T-cell (primary cell): ENCODE measurements around the gene DTX3L. TPM values are rescaled to one million over a fixed set of nuclear protein-coding genes. Genes with fewer than 3 reads are reported as not detected.

Experiments used
- ATAC-seq, 4 experiments: fragments of 200-7000 bp in 3 of 4; fragments of 150-1000 bp in 1 of 4; cut with Tn5 transposase; replicated peaks in 1 of 4; 1 replicate in 3 of 4; 2 replicates in 1 of 4; pipeline ENCODE4 v1.10.0; 2021; ENCODE audit warnings: moderate library complexity in 3 of 4, mild to moderate bottlenecking in 2 of 4, moderate number of reproducible peaks in 1 of 4
- CTCF ChIA-PET, 2 donors: fragments of 300-600 bp; sonication (Branson Sonifier 250); formaldehyde crosslinking; loops; one replicate each; lab custom pipeline; 2022; ENCODE audit warnings: antibody characterized with exemption in 2 of 2; lab: Charles Lee
- POLR2A ChIA-PET, 2 donors: fragments of 300-600 bp; sonication (Branson Sonifier 250); formaldehyde crosslinking; loops; one replicate each; lab custom pipeline; 2022; ENCODE audit warnings: antibody characterized with exemption in 2 of 2; lab: Charles Lee
- DNase-seq, 35 experiments: peaks; one replicate each; pipeline versions ENCODE4 v3.0.0 to v3.0.0-alpha.2; 2013 to 2023
- H3K27ac ChIP-seq: one replicate; pipeline ENCODE4 v1.5.1; 2013; ENCODE audit warnings: low read length
- H3K27me3 ChIP-seq, 2 experiments: replicated peaks in 1 of 2; 1 replicate in 1 of 2; 2 replicates in 1 of 2; pipeline versions ENCODE4 v1.6.1 to v1.7.0; 2013; ENCODE audit warnings: low read length in 1 of 2, mixed read lengths in 1 of 2; ENCODE audit not compliant: control insufficient read depth in 2 of 2, insufficient read depth in 2 of 2; ENCODE audit errors: extremely low read depth in 1 of 2
- H3K36me3 ChIP-seq, 2 donors: 1 replicate in 1 of 2; 2 replicates in 1 of 2; pipeline versions ENCODE4 v1.6.1 to v1.7.0; 2013; ENCODE audit warnings: low read length in 1 of 2; ENCODE audit not compliant: control insufficient read depth in 2 of 2, insufficient read depth in 1 of 2; ENCODE audit errors: extremely low read depth in 1 of 2
- H3K4me1 ChIP-seq, 2 experiments: 1 replicate in 1 of 2; 2 replicates in 1 of 2; pipeline versions ENCODE4 v1.6.1 to v1.7.0; 2013; ENCODE audit warnings: low read length in 2 of 2, mixed read lengths in 1 of 2; ENCODE audit not compliant: insufficient read depth in 2 of 2, control insufficient read depth in 1 of 2; ENCODE audit errors: extremely low read depth in 1 of 2
- H3K4me3 ChIP-seq, 2 donors: 1 replicate in 1 of 2; 2 replicates in 1 of 2; pipeline versions ENCODE4 v1.5.1 to v1.7.0; 2013; ENCODE audit warnings: mild to moderate bottlenecking in 2 of 2, low read length in 1 of 2, moderate library complexity in 1 of 2; ENCODE audit not compliant: control insufficient read depth in 1 of 2; ENCODE audit errors: extremely low read depth in 1 of 2
- H3K9me3 ChIP-seq: 2 replicates; pipeline ENCODE4 v1.7.0; 2013
- H3K27ac Mint-ChIP-seq, 2 donors: one replicate each; pipeline ENCODE4 v1.8.0; 2020 to 2021; ENCODE audit warnings: mild to moderate bottlenecking in 2 of 2, mixed read lengths in 2 of 2
- H3K27me3 Mint-ChIP-seq, 2 donors: one replicate each; pipeline ENCODE4 v1.8.0; 2021 to 2022; ENCODE audit warnings: mixed read lengths in 2 of 2
- H3K36me3 Mint-ChIP-seq: one replicate; pipeline ENCODE4 v1.8.0; 2021; ENCODE audit warnings: mixed read lengths
- H3K4me1 Mint-ChIP-seq, 3 donors: one replicate each; pipeline ENCODE4 v1.8.0; 2020 to 2022; ENCODE audit warnings: mixed read lengths in 3 of 3, mild to moderate bottlenecking in 1 of 3
- H3K4me3 Mint-ChIP-seq, 3 donors: one replicate each; pipeline ENCODE4 v1.8.0; 2020 to 2022; ENCODE audit warnings: mild to moderate bottlenecking in 3 of 3, mixed read lengths in 3 of 3, moderate library complexity in 3 of 3
- H3K9me3 Mint-ChIP-seq, 3 donors: one replicate each; pipeline ENCODE4 v1.8.0; 2020 to 2022; ENCODE audit warnings: mixed read lengths in 3 of 3
- WGBS: methylation state at CpG from one replicate; pipeline ENCODE4 v1.1.5; 2013; ENCODE audit warnings: missing lambda C conversion rate; ENCODE audit not compliant: insufficient coverage; 5-methylcytosine and 5-hydroxymethylcytosine counted together
- total RNA-seq, 35 experiments: library from RNA in 6 of 35; stranded (reverse) in 6 of 35; fragments of 120-200 nt in 1 of 35; gene quantifications; one replicate each; pipeline versions ENCODE4 v1.2.1 to v1.2.4 and lab custom pipeline; 2013 to 2026

Gene DTX3L
- total RNA-seq, 5 donors from 2014 or later (not counting 1 experiment from before 2014, with no cell fraction given): 35.1 to 56.2 (median 49.8) TPM

- Mint-ChIP-seq H3K36me3 (peaks cover 42% of the 10 kb centered on the region), H3K9me3 (no peaks in the 10 kb centered on the region), H3K4me1 (peaks cover 4 to 23% (median 10%) of the 10 kb centered on the region in 3 donors), H3K27ac (peak overlapping the region in 1 of 2 donors; percentile 69), H3K27me3 (no peaks in the 10 kb centered on the region), H3K4me3 (no peak overlapping the region)
- no CpG with 5 or more reads among the region's 1 CpG for WGBS
- H3K9me3 ChIP-seq: no peaks in the 10 kb centered on the region
- no peak overlapping the region for H3K27ac ChIP-seq
- CTCF ChIA-PET: no interaction called here
- POLR2A ChIA-PET: no interaction called here
- H3K36me3 ChIP-seq: peaks cover 4 to 29% of the 10 kb centered on the region in 2 donors
- ATAC-seq: no peak
- no peak for DNase-seq
- H3K4me3 ChIP-seq: no peak overlapping the region
- H3K27me3 ChIP-seq: no peaks in the 10 kb centered on the region
- peaks cover 0 to 3% of the 10 kb centered on the region in 2 experiments for H3K4me1 ChIP-seq
Measured at GRCh38 chr3:122608916-122609315, 44.8 kb downstream of the DTX3L start.

- Histone ChIP-seq H3K9me3 (no peaks in the 10 kb centered on the region), H3K27me3 (no peaks in the 10 kb centered on the region), H3K36me3 (peaks cover 4 to 33% of the 10 kb centered on the region in 2 donors), H3K4me1 (peaks cover 0 to 3% of the 10 kb centered on the region in 2 experiments), H3K4me3 (no peak overlapping the region), H3K27ac (peak overlapping the region; percentile 51)
- 100% methylated on average over 3 of the region's 7 CpGs for WGBS
- ATAC-seq (peak; percentile 40 to 80 (median 60)), DNase-seq (peak in 1 of 35 experiments; percentile 8)
- H3K27me3 Mint-ChIP-seq: no peaks in the 10 kb centered on the region
- H3K9me3 Mint-ChIP-seq: no peaks in the 10 kb centered on the region
- H3K4me3 Mint-ChIP-seq: peak overlapping the region in 1 of 3 donors; percentile 58
- POLR2A ChIA-PET: no interaction called here
- H3K4me1 Mint-ChIP-seq: peaks cover 4 to 23% (median 10%) of the 10 kb centered on the region in 3 donors
- peak overlapping the region; percentile 89 to 91 for H3K27ac Mint-ChIP-seq
- H3K36me3 Mint-ChIP-seq: peaks cover 44% of the 10 kb centered on the region
- CTCF ChIA-PET: interaction anchor here in 1 of 2 donors (0.6 kb wide), 1 partner anchor 48 kb away, joined by 4 read pairs; no protein-coding TSS in a partner anchor
Measured at GRCh38 chr3:122609798-122610559, 45.8 kb downstream of the DTX3L start.

- Histone ChIP-seq H3K4me3 (no peak overlapping the region), H3K27ac (no peak overlapping the region), H3K36me3 (peaks cover 4 to 50% of the 10 kb centered on the region in 2 donors), H3K27me3 (no peaks in the 10 kb centered on the region), H3K4me1 (peaks cover 0 to 3% of the 10 kb centered on the region in 2 experiments), H3K9me3 (no peaks in the 10 kb centered on the region)
- 100% methylated on average over 4 of the region's 5 CpGs for WGBS
- ATAC-seq: no peak
- Mint-ChIP-seq H3K4me1 (peaks cover 0 to 23% (median 10%) of the 10 kb centered on the region in 3 donors), H3K4me3 (no peak overlapping the region), H3K36me3 (peaks cover 53% of the 10 kb centered on the region), H3K9me3 (no peaks in the 10 kb centered on the region), H3K27ac (no peak overlapping the region), H3K27me3 (no peaks in the 10 kb centered on the region)
- DNase-seq: no peak
- CTCF ChIA-PET: no interaction called here
- POLR2A ChIA-PET: interaction anchor here in 1 of 2 donors (0.6 kb wide), 1 partner anchor 11 kb away, joined by 3 read pairs; no protein-coding TSS in a partner anchor
Measured at GRCh38 chr3:122612696-122613095, 48.6 kb downstream of the DTX3L start.

- POLR2A ChIA-PET: no interaction called here
- H3K4me3 ChIP-seq: no peak overlapping the region
- no peak overlapping the region for H3K4me3 Mint-ChIP-seq
- H3K27me3 ChIP-seq: no peaks in the 10 kb centered on the region
- ATAC-seq: no peak
- H3K27me3 Mint-ChIP-seq: no peaks in the 10 kb centered on the region
- H3K36me3 Mint-ChIP-seq: peaks cover 57% of the 10 kb centered on the region
- peak overlapping the region in 1 of 2 donors; percentile 19 for H3K27ac Mint-ChIP-seq
- CTCF ChIA-PET: interaction anchor here in 1 of 2 donors (0.9 kb wide), 1 partner anchor 21 kb away, joined by 4 read pairs; no protein-coding TSS in a partner anchor
- no CpG with 5 or more reads among the region's 3 CpGs for WGBS
- H3K9me3 ChIP-seq: no peaks in the 10 kb centered on the region
- H3K36me3 ChIP-seq: peaks cover 4 to 63% of the 10 kb centered on the region in 2 donors
- DNase-seq: no peak
- no peak overlapping the region for H3K27ac ChIP-seq
- H3K4me1 Mint-ChIP-seq: peaks cover 0 to 10% (median under 1%) of the 10 kb centered on the region in 3 donors
- no peaks in the 10 kb centered on the region for H3K9me3 Mint-ChIP-seq
- H3K4me1 ChIP-seq: no peaks in the 10 kb centered on the region
Measured at GRCh38 chr3:122615303-122615702, 51.2 kb downstream of the DTX3L start.

- DNase-seq: no peak
- no peaks in the 10 kb centered on the region for H3K27me3 ChIP-seq
- Mint-ChIP-seq H3K36me3 (peaks cover 68% of the 10 kb centered on the region), H3K4me1 (peaks cover 0 to 14% (median 0%) of the 10 kb centered on the region in 3 donors), H3K4me3 (no peak overlapping the region), H3K27ac (no peak overlapping the region), H3K27me3 (no peaks in the 10 kb centered on the region), H3K9me3 (no peaks in the 10 kb centered on the region)
- no peaks in the 10 kb centered on the region for H3K4me1 ChIP-seq
- POLR2A ChIA-PET: no interaction called here
- ATAC-seq: no peak
- WGBS: no CpG with 5 or more reads among the region's 3 CpGs
- H3K4me3 ChIP-seq: no peak overlapping the region
- H3K9me3 ChIP-seq: no peaks in the 10 kb centered on the region
- peaks cover 5 to 71% of the 10 kb centered on the region in 2 donors for H3K36me3 ChIP-seq
- CTCF ChIA-PET: no interaction called here
- H3K27ac ChIP-seq: no peak overlapping the region
Measured at GRCh38 chr3:122618614-122619013, 54.5 kb downstream of the DTX3L start.

- DNase-seq: no peak
- no peaks in the 10 kb centered on the region for H3K9me3 ChIP-seq
- H3K27me3 ChIP-seq: no peaks in the 10 kb centered on the region
- H3K27ac ChIP-seq: no peak overlapping the region
- Mint-ChIP-seq H3K4me3 (no peak overlapping the region), H3K27ac (no peak overlapping the region), H3K36me3 (peaks cover 70% of the 10 kb centered on the region), H3K9me3 (no peaks in the 10 kb centered on the region), H3K4me1 (peaks cover 0 to 14% (median 0%) of the 10 kb centered on the region in 3 donors), H3K27me3 (no peaks in the 10 kb centered on the region)
- no peaks in the 10 kb centered on the region for H3K4me1 ChIP-seq
- ATAC-seq: no peak
- H3K36me3 ChIP-seq: peaks cover 6 to 70% of the 10 kb centered on the region in 2 donors
- ChIA-PET POLR2A (no interaction called here), CTCF (no interaction called here)
- WGBS: 76% methylated on average over 3 of the region's 4 CpGs
- no peak overlapping the region for H3K4me3 ChIP-seq
Measured at GRCh38 chr3:122619040-122619439, 54.9 kb downstream of the DTX3L start.
